Amniotic stem cell (primary cell): ENCODE measurements around the gene ECD.

Experiments
- DNase-seq: peaks from one replicate; lab custom pipeline; 2025; lab: John Stamatoyannopoulos, UW

Gene ECD

DNA sequence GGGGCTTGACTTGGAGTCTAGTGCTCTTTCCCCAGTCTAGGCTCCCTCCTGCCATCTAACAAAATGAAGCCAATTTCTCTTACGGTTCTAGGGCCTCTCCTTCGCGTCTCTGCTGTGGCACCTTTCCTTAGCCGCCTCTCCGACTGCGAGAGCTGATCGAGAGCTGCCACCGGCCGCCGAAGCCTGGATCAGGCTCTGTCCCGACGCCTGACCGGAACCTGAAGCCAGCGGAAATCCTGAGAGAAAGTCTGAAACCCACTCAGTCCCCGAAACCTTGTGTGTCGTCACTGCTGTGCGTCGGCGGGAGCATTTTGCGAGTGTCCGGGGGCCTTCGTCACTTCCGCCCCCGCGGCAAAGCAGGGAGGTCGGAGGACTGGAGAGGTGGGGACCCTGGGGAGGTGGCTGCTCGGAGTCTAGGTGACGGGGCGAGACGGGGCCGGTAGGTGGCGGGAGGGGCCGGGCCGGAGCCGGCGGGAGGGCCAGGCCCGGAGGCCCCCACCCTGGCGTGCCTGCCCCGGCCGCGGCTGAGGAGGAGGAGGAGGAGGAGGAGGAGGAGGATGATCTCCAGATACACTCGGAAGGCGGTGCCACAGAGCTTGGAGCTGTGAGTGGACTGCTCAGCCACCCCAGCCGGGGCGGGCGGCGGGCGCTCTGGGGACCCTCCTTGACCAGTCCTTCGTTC lies at the start of gene ECD, which contains the start of gene FAM149B1:
TSS of gene ECD (minus strand) at position 226 of the 682 bp plus-strand sequence. CDS start 4,071 bp downstream, outside the sequence.
TSS of gene FAM149B1 (plus strand) at position 337 of the 682 bp plus-strand sequence. CDS start at position 558, 221 bp downstream.
- DNase-seq: peak; percentile 93

DNA sequence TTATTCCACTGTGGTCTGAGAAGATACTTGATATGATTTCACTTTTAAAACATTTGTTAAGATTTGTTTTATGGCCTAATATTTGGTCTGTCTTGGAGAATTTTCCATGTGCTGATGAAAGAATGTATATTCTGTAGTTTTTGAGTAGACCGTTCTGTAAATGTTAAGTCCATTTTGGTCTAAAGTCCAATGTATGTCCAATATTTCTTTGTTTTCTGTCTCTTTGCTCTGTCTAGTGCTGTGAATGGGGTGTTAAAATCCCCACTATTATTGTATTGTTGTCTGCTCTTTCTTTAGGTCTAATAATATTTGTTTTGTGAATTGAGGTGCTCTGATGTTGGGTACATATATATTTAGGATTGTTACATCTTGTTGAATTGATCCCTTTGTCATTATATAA lies 47.9 kb upstream of the ECD start:
- no peak for DNase-seq

DNA sequence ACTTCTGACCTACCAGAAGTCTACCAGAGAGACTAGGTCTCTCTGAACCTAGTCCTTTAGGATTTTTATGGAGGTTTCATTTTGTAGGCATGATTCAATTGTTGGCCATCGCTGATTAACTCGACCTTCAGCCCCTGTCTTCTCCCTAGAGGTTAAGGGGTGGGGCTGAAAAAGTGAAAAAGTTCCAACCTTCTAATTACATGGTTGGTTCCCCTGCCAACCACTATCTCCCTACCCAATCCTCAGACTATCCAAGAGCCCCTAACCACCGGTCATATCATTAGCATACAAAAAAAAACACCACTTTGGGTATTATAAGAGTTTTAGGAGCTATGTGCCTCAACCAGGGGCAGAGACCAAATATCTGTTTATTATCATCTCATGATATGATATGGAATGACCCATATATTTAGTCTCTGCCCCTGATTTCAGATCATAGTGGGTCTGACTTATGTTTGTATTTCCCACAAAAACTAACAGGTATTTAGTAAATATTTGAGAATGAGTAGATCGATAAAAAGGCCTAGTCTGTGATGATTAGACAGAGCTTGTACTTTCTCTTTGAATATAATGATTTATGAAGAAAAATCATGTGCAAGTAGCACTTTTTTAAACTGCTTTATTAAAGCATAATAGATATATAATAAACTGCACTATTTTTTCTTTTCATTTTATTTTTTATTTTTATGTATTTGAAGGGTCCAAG lies 43.5 kb upstream of the ECD start:
- no peak for DNase-seq

DNA sequence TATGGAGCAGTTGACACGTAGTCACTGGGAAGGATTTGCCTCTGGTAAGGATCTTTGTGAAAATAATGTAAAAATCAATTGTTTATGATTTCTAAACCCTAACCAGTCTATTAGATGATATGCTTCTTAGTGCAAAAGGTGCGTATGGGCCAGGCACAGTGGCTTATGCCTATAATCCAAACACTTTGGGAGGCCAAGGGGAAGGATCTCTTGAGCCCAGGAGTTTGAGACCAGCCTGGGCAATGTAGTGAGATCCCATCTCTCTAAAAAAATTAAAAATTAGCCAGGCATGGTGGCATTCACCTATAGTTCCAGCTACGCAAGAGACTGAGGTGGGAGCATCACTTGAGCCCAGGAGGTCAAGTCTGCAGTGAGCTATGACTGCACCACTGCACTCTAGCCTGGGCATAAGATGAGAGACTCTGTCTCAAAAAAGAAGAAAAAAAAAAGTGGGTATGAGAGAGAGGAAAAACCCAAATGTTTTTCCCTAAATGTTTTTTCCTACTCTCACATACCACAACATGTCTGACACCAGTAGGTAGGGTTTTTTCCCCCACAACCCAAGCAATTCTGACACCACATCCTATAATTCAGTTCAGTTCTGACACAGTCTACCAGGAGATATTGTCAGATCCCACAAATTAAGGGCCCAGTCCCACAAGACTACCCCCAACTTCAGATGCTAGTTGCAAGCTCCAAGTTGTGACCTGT lies 42.7 kb upstream of the ECD start:
- DNase-seq: no peak

DNA sequence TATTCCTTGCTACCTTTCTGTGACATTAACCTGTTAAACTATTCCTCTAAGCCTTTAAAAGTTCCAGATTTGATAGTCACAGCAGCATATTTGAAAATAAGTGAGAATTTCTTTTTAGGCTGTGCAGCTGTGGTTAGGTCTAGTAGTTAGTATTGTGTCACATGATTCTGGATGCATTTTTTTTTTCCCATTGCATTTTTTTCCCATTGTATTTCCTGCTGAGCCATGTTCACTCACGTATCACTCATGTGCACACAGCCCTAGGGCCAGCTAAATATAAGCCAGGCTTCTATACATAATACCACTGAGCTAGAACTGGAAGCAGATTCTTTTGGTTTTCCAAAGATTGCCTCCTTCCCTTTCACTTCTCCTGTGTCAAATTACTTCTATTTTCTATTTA lies 41.9 kb upstream of the ECD start:
- no peak for DNase-seq

DNA sequence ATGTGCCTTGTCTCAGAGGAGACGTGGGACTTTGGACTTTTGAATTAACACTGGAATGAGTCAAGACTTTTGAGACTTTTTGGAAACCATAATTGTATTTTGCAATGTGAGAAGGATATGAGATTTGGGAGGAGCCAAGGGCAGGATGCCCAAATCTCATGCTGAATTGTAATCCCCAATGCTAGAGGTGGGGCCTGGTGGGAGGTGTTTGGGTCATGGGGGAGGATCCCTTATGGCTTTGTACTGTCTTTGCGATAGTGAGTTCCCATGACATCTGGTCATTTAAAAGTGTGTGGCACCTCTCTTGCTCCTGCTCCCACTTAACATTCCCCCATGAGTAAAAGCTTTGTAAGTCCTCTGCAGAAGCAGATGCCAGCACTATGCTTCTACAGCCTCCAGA lies 40.1 kb upstream of the ECD start:
- no peak for DNase-seq

DNA sequence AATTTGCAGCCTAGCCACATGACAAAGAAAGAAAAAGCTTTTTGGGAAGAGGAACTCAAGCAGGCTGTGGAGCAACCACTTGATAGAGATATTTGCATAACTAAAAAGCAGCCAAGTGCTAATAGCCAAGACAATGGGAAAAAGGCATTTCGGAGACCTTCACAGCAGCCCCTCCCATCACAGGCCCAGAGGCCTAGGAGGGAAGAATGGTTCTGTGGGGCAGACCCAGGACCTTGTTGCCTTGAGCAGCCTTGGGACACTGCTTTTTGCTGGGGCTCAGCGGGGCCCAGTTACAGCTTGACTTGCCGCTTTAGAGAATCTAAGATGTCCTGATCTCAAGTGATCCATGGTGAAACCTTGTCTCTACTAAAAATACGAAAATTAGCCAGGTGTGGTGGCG lies 38.6 kb upstream of the ECD start:
- no peak for DNase-seq

DNA sequence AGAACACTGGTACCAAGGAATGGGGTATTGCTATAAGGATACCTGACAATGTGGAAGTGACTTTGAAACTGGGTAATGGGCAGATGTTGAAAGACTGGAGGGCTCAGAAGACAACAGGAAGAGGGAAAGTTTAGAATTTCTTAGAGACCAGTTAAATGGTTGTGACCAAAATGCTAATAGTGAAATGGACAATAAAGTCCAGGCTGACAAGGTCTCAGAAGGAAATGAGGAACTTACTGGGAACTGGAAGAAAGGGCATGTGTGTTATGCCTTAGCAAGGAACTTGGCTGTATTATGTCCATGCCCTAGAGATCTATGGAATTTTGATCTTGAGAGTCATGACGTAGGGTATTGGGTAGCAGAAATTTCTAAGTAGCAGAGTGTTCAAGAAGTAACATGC lies 38.1 kb upstream of the ECD start:
- DNase-seq: no peak

DNA sequence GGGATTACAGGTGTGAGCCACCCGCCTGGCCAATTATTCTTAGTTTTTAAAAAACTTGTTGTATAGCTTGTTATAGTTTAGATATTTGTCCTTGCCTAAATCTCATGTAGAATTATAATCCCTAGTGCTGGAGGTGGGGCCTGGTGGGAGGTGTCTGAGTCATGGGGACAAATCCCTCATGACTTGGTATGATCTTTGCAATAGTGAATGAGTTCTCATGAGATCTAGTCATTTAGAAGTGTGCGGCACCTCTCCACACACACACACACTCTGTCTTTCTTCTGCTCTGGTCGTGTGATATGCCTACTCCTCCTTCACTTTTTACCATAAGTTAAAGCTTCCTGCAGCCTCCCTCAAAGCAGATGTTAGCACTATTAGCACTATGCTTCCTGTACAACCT lies 37.3 kb upstream of the ECD start:
- DNase-seq: no peak

DNA sequence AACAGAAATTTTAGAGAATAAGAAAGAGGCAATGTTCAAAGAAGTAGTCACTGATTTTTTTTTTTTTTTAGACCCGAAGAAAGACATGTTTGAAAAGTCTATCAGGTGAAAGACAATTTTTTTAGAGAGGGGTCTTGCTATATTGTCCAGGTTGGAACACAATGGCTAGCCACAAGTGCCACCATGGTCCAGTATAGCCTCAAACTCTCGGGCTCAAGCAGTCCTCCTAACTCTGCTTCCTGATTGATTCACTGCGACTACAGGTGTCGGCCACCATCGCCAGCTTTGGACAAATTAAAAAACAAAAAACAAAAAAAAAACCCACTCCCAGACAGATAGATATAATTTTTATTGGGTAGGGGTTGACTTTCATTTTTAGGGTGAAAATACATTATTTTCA lies 22.4 kb upstream of the ECD start:
- DNase-seq: no peak

DNA sequence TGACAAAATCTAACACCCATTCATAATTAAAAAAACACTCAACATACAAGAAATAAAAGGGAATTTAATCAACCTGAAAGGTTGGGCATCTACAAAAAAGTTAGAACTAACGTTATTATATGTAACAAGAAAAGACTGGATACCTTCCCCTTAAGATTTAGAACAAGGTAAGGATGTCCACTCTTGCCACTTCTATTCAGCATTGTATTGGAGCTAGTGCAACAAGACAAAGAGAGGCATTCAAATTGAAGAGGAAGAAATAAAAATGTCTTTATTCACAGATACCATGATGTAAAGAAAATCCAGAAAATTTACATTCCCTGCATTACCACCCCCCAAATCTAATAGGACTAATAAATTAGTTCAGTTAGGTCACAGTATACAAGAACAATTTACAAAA lies 18.5 kb upstream of the ECD start:
- DNase-seq: no peak

DNA sequence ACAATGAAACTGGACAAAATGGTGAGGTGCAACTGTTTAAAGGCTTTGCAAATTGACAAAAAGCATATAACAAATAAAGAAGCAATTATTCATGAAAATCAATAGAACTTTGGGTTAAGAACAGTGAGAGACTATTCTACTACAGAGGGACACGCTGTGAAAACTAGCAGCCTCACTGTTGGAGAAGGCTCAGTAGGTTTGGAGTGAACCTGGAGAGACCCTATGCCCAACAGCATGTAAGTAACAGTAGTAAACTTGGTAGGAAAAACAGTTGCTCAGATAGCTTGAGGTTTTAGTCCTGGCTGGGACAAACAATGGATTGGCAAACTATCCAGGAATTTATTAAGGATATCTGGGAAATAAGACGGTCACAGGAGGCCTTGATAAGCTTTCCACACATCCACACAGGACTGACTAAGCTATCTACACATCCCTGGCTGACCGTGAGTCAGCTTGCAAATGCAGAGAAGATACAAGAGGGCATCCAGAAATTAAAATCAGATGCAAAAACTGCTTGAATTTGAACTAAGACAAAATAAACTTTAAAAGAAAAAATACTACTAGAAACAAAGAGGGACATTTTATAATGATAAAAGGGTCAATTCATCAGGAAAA lies 16.0 kb upstream of the ECD start:
- DNase-seq: no peak

DNA sequence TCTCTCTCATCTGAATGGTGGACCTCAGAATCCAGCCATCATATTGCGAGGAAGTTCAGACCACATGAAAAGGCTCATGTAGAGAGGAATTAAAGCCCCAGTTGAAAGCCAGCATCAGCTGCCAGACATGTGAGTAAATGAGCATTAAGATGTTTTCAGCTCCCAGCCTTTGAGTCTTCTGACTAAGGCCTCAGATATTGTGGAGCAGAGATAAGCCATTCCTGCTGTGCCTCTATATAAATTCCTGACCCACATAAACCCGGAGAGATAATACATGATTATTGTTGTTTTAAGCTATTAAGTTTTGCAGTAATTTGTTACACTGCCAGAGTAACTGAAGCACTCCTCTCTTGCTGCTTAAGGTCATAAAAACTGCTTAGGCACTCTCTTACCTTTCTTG lies 14.8 kb upstream of the ECD start:
- no peak for DNase-seq

DNA sequence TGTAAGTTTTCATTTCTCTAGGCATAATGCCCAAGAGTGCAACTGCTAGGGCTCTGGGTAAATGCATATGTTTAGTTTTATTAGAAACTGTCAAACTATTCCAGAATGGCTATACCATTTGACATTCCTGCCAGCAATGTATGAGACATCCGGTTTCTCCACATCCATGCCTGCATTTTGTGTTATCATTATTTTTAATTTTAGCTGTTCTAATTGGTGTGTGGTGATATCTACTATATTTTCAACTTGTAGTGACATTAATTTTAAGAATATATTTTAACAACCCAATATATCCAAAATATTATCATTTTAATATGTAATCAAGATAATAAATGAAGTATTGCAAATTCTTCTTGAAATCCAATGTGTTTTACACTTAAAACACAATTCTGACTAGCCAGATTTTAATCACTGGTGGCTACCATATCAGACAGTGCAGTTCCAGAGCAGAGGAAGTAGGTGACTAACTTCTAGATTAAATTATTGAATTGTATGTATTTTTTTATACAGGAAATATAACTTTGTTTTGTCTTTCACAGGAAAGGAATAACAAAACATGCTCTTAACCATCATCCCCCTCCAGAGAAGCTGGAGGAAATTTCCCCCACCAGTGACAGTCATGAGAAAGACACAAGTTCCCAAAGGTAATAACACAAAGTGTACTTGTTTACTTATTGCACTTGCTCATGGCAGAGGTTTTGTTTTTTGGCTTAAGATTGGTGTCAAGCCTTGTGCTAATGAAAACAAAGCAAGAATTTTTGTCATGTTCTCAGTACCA lies 6.5 kb upstream of the ECD start:
- DNase-seq: no peak

DNA sequence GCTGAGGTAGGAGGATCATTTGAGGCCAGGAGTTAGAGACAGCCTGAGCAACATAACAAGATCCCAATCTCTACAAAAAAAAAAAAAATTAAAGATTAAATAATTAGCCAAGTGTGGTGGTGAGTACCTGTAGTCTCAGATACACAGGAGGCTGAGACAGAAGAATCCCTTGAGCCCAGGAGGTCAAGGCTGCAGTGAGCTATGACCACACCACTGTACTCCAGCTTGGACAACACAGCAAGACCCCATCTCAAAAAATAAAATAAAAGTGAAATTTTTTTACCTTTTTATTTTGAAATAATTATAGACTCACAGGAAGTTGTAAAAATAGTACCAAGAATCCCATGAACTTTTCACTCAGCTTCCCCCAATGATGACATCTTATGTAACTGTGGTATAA lies 5.1 kb upstream of the ECD start:
- DNase-seq: no peak

DNA sequence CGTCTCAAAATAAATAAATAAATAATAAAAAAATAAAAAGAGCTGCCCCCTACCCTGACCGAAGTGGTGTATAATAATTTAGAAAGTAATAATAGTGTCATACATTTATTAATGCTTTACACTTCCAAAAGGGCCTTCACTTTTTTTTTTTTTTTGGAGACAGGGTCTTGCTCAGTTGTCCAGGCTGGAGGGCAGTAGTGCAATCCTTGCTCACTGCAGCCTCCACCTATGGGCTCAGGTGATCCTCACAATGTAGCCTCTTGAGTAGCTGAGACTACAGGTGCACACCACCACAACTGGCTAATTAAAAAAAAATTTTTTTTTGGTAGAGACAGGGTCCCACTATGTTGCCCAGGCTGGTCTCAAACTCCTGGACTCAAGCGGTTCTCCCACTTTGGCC lies 1.5 kb upstream of the ECD start:
- DNase-seq: no peak

DNA sequence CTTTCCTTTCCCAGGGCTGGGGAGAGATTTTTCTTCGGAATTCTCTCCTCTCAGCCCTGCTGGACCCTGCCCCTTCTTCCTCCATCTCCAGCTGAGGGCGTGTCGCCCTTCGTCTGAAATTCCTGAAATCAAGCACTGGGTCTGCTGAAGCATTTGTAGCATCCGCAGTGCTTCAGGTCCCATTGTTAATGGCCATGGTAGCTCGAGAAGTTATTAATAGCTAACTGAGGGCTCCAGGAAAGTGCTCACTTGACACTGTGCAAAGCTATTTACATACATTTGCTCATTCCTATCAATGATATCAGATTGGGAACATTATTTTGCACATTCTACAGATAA lies 626 bp upstream of the ECD start:
- DNase-seq: no peak

DNA sequence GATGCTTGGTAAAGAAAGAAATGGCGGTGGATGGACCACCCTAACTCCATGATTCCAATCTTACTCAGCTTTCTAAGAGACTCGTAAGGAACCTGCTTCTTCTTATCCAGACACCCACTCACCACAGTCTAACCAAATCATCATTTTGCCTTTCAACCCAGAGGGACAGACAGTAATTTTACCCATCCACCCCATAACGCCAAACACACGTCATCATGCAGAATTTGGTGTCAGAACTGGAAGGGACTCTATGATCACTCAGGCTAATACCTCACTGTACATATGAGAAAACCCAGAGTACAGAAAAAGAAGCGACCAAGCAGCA lies 388 bp downstream of the ECD start:
- no peak for DNase-seq

DNA sequence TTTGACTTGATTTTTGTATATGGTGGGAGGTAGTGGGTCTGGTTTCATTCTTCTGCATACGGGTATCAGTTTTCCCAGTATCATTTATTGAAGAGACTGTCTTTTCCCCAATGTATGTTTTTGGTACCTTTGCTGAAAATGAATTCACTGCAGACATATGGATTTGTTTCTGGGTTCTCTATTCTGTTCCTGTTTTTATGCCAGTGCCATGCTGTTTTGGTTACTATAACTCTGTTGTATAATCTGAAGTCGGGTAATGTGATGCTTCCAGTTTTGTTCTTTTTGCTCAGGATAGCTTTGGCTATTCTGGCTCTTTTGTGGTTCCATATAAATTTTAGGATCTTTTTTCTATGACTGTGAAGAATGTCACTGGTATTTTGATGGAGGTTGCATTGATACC lies 836 bp downstream of the ECD start:
- DNase-seq: no peak

DNA sequence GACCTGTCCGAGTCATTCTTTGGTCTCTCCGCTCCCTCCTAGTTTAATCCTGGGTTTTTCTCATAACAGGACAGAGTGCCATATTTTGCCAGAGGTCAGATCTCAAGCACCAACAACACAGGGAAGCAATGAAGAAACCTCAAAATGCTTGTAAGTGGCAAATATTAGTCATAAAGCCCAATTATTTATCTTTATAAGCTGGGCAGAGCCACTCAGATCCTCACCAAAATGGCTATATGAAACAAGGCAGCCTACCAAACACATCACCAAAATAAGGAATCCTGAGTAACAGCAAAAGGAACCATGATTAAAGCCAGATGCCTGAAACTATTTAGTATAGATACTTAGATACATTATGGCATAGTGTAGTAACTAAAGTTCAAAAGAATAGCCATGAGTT lies 4.7 kb downstream of the ECD start:
- no peak for DNase-seq

DNA sequence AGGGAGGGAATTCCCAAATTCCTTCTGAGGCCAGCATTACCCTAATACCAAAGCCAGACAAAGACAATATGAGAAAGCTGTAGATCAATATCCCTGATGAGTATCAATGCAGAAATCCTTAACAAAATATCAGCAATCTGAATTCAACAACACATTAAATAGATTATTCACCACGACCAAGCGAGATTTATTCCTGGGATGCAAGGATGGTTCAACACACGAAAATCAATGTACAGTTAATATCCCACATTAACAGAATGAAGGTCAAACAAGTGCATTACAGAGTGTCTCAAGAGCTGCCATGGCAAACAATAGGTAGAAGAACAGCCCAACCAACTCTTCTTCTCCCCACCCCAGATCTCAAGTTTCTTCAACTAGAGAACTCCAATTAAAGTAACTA lies 6.1 kb downstream of the ECD start:
- no peak for DNase-seq

DNA sequence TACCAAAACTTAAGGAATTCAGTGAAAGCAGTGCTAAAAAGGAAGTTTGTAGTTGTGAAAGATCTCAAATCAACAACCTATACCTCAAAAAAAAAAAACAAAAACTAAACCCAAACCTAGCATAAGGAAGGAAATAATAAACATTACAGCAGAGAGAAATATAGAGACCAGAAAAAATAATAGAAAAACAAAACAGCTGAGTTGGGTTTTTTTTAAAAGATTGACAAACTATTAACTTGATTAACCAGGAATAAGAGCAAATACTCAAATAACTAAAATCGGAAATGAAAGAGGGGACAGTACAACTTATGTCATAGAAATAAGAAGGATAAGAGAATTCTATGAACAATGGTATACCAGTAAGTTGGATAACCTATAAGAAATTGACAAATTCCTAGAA lies 6.7 kb downstream of the ECD start:
- DNase-seq: no peak
